Measurements from ENCODE around the gene KCNK6.

KCNK6 gene

DNA sequence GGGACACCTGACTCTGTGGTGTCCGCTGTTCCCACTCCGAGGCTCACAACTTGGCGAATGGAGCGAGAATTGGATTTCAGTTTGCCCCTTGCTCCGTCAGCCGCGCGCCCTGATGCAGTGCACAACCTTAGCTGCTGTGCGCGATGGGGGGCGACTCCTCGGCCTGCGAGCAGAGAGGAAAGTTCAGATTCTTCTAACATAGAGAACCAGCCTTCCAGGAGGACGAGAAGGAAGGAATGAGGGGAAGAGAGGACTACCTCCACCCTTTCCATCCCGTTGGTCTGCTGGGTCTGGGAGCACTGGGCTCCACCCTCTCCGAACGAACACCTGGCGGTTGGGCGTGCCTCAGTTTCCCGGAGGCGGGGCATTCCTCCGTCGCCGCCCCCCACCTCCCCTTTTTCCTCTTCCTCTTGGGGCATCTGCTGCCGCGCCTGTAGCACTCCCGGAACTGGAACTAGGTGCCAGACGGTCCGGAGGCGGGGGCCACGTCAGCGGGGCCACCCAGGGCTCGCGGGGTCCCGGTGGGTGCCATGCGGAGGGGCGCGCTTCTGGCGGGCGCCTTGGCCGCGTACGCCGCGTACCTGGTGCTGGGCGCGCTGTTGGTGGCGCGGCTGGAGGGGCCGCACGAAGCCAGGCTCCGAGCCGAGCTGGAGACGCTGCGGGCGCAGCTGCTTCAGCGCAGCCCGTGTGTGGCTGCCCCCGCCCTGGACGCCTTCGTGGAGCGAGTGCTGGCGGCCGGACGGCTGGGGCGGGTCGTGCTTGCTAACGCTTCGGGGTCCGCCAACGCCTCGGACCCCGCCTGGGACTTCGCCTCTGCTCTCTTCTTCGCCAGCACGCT, at the start of gene KCNK6:
Gene KCNK6 (plus strand): TSS at position 425 of the 838 bp plus-strand sequence. CDS start 106 bp downstream, at position 531.
- DNase-seq, result peak; percentile 7 to 38 (median 38)

DNA sequence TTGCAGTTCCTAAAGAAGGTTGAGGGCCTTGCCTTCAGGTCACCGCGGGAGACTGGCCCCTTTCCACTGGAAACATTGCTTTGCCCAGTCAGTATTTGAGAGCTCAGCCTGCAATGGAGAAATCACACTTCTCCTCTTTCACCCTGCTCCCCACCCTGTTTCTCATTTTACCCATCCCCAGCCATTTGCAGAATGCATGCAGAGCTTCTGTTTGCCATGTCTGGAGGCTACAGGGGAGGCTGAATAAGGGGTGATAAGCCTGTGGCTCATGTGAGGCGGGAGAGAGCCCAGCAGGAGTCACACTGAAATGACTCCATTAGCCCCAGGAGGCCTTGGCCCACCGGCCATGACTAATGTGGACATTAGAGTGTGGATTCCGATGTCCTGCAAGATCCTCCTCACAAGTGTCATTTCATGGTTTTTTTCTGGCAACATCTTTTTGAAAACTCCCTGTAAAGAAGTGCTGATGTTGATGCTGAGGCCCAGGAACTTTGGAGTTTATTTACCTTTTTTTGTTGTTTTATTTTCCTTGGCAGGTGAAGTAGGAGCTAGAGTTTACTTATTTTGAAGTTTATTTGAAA, 49.0 kb upstream of the KCNK6 start:
- DNase-seq, result peak in 1 of 3 experiments; percentile 23

DNA sequence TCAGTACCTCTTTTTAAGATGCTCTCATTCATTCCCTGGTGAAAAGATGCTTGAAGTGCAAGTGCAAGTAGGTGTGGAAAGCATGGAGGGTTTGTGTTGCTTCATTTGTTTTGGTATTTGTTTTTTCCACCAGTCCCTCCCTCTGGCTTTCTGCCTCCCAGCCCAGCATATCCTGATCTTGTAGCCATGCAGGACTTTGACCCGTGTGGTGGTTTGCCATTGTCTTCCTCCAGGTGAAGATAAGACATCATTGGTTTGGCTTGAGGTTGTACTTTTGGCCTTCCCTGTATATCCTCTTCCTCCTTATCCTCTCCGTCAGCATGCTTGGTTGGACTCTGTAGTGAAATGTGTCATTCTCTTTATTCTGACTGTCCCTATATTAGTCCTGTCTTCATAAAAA, 46.1 kb upstream of the KCNK6 start:
- DNase-seq, result no peak

DNA sequence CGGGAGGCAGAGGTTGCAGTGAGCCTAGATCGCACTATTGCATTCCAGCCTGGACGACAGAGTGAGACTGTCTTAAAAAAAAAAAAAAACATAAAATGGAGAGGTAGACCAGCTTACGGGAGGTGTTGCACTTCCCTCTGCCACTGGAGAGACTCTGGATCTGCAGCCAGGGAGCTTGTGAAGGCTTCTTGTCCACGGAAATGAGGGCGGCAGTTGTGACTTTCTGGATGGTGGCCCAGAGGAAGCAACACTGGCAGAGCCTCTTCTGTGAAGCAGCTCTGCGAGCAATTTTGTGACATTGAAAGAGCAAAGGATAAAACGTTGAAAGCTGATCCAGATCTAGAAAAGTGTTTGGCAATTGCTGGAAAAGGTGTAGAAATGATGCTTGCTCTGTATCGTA, 44.9 kb upstream of the KCNK6 start:
- DNase-seq, result no peak

DNA sequence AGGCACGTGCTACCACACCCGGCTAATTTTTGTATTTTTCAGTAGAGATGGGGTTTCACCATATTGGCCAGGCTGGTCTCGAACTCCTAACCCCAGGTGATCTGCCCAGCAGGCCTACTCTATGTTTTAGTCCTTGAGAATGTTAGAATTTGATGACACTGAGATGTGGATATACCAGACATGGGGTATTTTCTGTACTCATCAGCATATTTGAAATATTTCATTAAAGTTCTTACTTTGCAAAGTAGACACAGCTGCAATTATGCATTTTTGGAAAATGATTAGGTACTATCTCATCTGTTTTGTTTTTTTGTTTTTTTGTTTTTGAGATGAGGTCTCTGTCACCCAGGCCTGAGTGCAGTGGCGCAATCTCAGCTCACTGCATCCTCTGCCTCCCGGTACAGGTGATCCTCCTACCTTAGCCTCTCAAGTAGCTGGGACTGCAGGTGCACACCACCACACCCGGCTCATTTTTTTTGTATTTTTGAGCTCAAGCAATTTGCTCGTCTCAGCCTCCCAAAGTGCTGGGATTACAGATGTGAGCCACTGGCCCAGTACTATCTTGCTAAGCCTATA, 42.6 kb upstream of the KCNK6 start:
- DNase-seq, result no peak

DNA sequence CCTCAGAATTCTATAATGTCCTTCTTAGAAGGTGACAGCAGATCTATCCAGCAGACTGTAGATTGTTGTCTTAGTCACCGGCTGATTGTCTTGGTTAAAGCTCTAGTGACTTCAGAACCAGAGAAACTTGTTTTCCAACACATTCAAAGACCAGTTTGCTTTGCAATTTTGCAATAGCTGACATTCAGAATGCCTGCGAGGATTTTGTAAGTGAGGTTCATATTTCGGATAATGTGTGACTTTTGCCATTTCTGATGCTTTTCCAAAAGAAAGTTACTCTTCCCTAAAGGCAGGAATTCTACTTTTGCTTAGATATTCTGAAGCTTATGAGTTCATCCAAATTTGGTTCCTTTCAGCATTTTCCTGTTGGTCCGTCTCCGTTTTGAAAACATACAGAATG, 42.1 kb upstream of the KCNK6 start:
- no peak for DNase-seq

DNA sequence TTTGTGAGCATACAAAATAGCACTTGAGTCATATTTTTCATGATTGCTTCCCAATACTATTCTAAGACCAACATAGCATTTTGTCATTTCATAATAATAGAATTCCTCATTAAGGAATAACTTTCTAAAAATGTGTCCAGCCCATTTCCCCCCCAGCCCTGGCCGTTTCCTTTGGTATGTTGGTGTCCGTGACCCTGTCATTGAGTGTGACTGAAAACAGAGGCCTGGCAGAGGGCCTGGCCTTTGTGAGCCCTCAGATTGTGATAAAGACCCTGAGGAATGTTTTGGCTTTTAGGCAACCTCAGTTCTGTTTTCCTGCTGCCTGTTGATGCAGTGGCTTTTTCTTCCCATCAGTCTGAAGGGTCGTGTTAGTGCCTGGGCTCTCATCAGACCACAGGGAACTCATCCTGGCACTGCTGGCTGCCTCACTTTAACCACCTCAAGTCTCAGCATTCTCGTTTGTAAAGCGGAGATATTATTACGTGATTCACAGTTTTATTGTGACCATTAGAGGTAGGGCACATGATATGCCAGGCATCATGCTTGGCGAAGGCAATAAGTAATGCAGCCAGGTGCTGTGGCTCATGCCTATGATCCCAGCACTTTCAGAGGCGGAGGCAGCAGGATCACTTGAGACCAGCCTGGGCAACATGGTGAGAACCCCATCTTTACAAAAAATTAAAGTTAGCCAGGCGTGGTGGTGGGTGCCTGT, 41.5 kb upstream of the KCNK6 start:
- no peak for DNase-seq

DNA sequence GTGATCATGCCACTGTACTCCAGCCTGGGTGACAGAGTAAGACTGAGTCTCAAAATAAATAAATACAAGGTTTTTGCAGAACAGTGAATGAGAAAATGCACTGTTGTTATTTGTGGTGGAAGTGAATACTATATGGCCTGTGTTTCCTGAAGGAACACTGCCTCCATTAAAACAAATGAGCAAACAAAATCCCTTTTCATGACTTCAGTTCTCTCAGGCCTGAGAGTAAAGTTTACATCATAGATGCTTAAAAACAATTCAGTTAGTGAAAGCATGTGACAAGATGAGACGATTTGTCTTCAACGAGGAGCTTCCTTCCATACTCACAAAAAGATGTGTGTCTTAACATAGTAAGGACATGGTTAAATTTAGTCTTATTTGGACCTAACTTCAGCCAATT, 40.9 kb upstream of the KCNK6 start:
- DNase-seq, result no peak

DNA sequence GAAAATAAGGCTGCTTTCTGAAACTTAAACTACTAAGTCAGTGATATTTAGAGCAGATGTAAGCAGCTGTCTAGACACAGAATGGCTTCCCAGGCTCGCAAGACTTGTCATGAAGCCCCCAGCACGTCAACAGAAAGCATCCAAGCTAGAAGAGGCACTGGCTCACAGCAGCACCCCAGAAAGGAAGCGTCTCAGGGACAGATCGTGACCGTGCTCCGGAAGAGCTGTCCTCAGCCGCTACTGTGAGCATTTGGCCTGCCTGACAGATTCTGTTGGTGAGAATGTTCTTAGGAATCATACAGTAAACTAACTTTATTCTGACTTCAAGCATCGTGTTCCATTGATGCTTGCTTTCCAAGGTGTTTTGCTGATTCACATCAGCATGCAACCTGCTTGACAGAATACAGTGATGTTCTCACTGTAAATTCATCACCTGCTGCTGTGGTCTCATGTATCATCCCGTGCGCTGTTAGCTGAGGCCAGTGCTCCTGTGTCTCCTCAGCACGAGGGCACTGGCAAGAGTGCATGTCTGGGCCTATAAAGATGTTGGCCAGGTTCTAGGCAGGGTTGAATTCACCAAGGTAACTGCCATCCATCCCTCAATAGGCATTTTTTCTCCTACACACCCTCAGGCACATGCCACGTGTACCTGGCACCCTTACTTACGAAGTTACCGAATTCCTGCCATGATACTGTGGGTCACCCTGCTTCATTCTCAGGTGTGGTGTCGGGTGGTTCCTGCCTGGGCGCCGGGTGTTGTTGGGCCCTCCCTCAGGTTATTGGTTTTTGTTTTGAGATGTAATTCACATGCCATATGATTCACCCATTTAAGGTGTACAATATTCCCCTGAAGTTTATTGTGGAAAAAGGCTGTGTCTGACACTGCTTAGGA, 39.4 kb upstream of the KCNK6 start:
- DNase-seq, result no peak

DNA sequence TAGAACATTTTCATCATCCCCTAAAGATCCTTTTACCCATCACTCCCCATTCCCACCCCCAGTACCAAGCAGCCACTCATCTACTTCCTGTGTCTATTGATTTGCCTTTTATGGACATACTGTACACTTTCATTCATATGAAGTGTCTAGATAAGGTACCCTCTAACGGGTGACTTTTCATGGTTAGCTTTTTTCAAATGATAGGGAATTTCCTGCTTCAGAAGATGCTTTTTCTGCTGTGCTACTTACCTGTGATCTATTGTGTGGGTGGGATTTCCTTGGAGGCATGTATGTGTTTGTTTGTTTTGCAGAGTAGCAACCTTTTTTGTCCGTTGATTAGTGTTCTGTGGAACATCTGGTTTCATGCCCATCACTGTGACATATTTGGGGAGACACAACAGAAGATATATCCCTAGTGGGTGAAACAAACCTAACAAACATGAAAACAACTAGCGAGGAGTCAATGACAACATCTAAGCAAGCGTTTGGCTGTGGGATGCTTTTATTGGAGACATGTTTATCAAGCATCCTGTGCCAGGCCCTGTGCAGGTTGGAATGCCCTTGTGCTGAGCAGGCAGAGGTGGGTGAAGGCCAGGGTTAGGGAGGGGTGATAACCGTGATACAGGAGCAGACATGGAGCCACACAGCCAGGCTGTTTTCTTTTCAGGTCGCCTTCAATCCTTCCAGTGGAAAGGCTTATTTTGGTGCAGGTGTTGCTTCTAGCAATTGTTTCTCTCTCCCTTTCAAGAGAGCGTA, 37.7 kb upstream of the KCNK6 start:
- DNase-seq, result no peak

DNA sequence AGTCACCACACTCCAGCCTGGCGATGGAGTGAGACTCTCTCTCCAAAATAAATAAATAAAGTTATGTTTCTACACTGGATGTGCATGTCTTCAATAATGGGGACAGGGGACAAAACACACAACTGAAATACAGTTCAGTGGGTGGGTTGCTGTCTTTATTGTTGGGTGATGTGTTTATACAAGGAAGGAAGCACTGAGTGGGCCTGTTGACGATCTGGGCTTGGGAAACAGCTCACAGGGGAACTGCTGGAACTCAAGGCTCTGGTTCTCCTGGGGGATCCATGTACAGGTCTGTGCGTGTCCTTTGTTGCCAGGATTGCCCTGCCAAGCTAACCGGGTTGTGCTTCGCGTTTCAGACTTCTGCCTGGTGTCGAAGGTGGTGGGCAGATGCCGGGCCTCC, 36.4 kb upstream of the KCNK6 start:
- no peak for DNase-seq

DNA sequence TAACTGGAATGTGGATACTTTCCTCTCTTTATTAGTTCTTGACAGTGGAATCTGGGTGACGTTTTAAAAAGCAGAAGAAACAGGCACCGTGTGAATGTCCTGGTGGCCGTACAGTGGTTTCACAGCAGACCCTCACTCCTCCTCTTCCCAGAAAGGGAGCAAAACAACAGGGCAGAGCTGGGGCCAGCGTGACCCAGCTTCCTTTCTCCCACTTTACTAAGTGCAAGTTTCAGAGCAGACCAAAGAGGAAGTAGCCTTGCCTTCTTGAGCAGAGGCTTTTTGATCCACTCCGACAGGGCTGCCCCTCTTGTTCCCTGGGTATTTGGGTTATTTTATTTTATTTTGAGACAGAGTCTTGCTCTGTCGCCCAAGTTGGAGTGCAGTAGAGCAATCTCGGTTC, 35.2 kb upstream of the KCNK6 start:
- DNase-seq, result no peak

DNA sequence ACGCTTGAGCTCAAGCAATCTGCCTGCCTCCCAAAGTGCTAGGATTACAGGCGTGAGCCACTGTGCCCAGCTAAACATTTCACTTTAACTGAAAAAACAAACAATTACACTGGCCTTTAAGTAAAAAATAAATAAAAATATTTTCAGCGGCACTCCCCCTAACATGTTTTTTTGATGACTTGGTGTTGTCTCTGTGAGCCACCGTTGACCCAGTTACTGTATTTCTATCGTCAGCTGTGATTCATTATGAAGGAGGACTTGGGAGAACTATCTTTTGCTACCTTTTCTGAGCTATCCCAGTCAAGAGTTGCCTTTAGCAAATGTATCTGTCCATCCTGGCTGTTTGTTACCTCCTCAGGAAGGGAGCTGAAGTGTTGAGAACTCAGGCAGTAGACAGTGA, 34.1 kb upstream of the KCNK6 start:
- no peak for DNase-seq

DNA sequence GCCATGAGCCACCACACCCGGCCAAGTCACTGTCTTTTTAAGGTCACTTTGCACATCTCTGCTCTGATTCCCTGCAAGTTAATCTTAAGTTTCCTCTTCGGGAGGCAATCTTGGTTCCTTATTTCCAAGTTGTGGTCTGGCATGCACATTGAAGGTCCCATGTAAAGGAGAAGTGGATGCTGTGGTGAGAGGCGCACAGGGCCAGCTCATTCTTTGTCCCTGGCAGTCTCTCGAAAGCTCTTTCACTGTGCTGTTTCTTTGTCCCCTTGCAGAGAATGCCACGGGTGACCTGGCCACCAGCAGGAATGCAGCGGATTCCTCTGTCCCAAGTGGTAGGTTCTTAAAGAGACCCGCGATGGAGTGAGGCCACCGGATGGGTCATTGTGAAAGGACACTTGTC, 32.0 kb upstream of the KCNK6 start:
- no peak for DNase-seq

DNA sequence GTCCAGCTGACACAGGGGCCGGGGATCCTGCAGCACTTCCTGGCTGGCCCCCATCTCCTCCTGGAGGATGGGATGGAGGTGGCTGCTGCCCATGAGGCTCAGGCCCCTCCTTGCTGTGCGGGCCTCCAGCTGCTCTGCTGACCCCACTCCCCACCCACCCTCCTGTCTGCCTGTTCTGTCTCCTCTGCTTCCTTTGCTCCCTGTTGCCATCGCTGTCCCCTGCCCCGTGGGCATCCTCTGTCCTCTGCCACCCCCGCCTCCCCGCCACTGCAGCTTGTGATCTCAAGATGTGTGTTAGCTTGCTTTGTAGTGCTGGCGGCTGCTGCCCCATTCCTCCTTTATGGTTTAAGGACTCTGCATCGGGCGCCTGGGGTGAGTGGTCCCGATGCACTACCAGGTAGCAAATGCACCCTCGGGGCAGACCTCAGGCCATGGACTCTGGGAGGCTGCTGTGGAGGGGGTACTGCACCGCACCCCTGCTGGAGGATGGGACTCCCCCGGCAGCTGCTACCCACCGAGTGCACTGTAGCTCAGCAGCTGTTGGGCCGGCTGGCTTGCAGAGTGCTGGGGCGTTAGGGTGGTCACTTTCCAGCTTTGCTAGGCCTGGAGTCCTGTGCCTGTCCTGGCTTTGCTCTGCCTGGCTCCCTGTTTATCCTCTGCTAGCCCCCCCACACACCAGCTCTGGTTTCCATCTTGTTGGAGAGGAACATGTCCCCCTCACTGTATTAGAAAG, 31.4 kb upstream of the KCNK6 start:
- no peak for DNase-seq

DNA sequence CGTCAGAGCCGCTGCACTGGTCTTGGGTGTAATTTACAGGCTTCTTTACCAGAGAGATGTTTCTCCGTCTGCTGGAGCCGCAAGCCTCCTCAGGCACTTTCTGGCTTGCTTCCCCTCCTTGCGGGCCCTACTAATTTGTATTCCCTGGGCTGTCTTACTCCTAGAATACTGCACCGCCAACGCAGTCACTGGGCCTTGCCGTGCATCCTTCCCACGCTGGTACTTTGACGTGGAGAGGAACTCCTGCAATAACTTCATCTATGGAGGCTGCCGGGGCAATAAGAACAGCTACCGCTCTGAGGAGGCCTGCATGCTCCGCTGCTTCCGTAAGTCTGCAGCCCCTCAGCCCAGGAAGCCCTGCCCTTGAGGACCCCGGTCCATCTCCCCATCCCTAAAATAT, 29.7 kb upstream of the KCNK6 start:
- no peak for DNase-seq

DNA sequence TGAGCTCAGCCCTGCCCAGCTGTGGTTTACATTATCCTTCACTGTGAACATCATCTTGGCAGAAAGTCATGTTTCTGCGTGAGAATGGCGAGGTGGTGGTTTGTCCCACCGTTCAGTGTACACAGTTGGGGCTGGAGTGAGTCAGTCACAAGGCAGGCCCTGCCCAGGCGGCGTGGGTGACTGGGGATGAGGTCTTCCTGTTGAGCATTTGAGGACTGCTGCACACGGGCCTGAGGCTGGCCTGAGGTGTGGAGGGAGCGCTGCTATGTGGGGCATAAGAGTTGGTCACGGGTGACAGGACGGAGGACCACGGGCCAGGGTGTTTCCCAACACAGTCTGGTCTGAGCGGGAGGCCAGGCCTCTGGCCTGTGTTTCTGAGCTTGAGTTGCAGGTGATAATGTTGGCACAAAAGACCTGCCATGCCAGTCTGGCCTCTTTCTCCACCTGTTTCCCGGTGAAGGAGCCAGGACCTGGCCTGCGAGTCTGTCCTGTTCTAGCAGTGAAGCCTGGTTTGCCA, 29.0 kb upstream of the KCNK6 start:
- no peak for DNase-seq

DNA sequence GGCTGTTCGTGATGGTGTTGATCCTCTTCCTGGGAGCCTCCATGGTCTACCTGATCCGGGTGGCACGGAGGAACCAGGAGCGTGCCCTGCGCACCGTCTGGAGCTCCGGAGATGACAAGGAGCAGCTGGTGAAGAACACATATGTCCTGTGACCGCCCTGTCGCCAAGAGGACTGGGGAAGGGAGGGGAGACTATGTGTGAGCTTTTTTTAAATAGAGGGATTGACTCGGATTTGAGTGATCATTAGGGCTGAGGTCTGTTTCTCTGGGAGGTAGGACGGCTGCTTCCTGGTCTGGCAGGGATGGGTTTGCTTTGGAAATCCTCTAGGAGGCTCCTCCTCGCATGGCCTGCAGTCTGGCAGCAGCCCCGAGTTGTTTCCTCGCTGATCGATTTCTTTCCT, 27.8 kb upstream of the KCNK6 start:
- DNase-seq, result no peak

DNA sequence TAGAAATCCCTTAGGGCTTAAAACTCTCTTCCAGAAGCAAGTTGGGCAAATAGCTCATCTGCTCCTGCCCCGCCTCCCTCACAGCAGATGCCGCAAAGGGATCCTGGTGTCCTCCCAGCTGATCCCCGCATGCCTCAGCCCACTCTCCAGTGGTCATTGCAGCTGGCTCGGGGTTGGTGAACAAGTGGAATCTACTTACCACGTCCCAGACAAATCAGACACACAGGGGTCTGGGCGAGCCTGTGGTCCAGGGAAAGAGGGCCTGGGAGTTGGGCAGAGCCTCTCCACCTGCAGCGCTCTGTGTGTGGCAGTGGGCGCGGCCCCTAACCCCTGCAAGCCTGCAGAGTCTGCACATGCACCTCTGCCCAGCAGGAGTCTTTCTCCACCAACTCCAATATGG, 26.4 kb upstream of the KCNK6 start:
- no peak for DNase-seq

DNA sequence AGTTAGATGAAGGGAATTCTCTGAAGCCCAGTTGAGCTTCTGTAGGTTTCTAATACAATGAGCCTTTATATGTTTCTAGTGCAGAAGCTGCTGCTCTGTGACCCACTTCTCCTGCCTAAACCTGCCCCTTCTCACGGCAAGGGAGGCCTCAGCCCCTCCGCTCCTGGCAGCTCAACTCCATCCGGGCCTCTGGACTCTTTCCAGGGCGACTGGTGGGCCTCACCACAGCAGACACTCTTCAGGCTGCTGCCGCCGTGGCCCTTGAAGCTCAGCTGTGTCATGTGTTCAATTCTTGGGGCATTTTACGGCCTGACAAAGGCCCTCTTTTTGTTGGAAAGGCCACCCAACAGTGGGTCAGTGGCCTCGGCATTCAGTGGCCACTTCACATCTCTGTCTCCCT, 25.6 kb upstream of the KCNK6 start:
- DNase-seq, result no peak

All from NCI-H1417 (cell line).